ENCODE data around the gene XIRP1. TPM values are rescaled to one million over a fixed set of nuclear protein-coding genes. Genes with fewer than 3 reads are reported as not detected.

Gene XIRP1
- total and polyA plus RNA-seq, 7 donors: 111 to 2,126 (median 601) TPM

- 63 to 89% (median 75%) methylated on average over 1 of the region's 1 CpG for WGBS, 3 donors
- peaks cover 16% of the 10 kb centered on the region for H3K4me1 ChIP-seq
- TF ChIP-seq CTCF (IDR thresholded peaks at IDR 0.05): no peak
- DNase-seq (no peak), ATAC-seq (no peak)
- no peaks in the 10 kb centered on the region for H3K27me3 ChIP-seq (ENCODE audit: insufficient read depth in 3 of 3, low read length in 2 of 3)
- H3K36me3 ChIP-seq (ENCODE audit: insufficient read depth in 1 of 2, low read depth in 1 of 2): no peaks in the 10 kb centered on the region
- H3K9me3 ChIP-seq: no peaks in the 10 kb centered on the region
- H3K27ac ChIP-seq: no peak overlapping the region
- no peak overlapping the region for H3K4me3 ChIP-seq
- intact Hi-C loops (cut with DNase I): no loop called here
Observed at GRCh38 chr3:39169712-39170111, 22.7 kb downstream of the XIRP1 start.

DNA sequence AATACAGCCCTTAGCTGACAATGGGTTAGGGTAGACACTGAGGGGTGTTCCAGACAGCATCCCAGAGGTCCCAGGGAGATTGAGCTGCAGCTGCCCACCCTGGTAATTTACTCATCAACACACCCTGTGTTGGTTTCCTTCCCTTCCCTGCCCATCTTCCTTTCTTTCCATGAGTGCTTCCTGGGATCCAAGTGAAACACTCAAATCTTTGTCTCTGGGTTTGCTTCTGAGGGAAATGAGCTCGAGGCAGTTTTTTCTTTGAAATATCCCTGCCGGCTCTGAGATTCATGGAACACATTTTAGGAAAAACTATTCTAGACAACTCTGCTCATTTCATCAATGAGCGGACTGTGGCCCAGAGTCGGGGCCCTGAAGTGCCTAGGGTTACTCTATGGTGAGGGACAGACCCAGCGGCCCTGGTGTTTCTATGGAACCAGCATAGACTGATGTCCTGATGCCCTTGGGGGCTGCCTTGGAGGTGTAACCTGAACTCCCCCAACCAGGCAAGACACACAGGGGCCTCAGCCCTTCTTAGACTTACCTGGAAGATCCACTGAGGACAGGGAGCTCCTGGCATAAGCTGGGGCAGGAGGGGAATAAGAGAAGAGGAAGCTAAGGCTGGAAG, 24.1 kb downstream of the XIRP1 start:
- Histone ChIP-seq H3K4me3 (no peak overlapping the region), H3K4me1 (peaks cover 16% of the 10 kb centered on the region), H3K27me3 (ENCODE audit: insufficient read depth in 3 of 3, low read length in 2 of 3) (no peaks in the 10 kb centered on the region), H3K9me3 (no peaks in the 10 kb centered on the region), H3K36me3 (ENCODE audit: insufficient read depth in 1 of 2, low read depth in 1 of 2) (no peaks in the 10 kb centered on the region), H3K27ac (no peak overlapping the region)
- ATAC-seq (peak in 1 of 4 donors; percentile 21), DNase-seq (no peak)
- no peak for TF ChIP-seq CTCF (IDR thresholded peaks at IDR 0.05)
- 86 to 91% (median 90%) methylated on average over 5 of the region's 5 CpGs for WGBS, 3 donors
- intact Hi-C loops (cut with DNase I): no loop called here

GRCh38 chr3:39166932-39167532, 25.4 kb downstream of the XIRP1 start:
- 62 to 73% (median 64%) methylated on average over 1 of the region's 1 CpG for WGBS, 3 donors
- Histone ChIP-seq H3K9me3 (no peaks in the 10 kb centered on the region), H3K27ac (peak overlapping the region; percentile 51)

DNA sequence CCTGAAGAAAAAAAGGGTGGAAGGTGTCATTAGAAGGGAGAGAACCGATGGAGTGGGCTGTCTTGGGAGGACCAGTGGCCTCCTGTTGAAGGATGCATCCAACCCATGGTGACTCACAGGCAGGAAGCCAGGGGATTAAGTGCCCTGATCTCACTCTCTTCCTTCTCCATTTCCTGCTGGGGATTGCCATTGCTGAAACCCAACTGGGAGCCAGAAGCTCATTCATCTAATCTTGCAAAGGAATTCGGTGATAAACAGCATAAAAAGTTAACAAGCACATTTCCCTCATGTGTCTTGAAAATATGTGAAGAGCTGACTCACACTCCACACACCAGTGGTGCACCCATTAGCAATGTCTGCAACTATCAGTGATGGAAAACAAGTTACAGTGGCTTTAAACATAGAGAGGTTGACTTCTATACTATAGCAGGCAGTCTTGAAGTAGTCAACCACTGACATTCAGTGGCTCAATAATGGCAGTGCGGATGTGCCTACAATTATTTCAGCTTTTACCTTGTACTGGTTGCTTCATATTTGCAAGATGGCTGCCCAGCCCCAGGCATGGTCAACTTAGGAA, 26.2 kb downstream of the XIRP1 start:
- DNase-seq: no peak
- TF ChIP-seq CTCF (IDR thresholded peaks at IDR 0.05): no peak
- H3K4me1 ChIP-seq: peaks cover 16% of the 10 kb centered on the region
- intact Hi-C loops (cut with DNase I): no loop called here
- H3K36me3 ChIP-seq (ENCODE audit: insufficient read depth in 1 of 2, low read depth in 1 of 2): no peaks in the 10 kb centered on the region
- peak; percentile 63 to 78 (median 71) for ATAC-seq
- H3K27ac ChIP-seq: peak overlapping the region; percentile 51
- H3K27me3 ChIP-seq (ENCODE audit: insufficient read depth in 3 of 3, low read length in 2 of 3): no peaks in the 10 kb centered on the region
- 41 to 57% (median 49%) methylated on average over 3 of the region's 3 CpGs for WGBS, 3 donors
- no peaks in the 10 kb centered on the region for H3K9me3 ChIP-seq
- no peak overlapping the region for H3K4me3 ChIP-seq

More at GRCh38 chr3:39166932-39167532, 25.4 kb downstream of the XIRP1 start:
- no peak for TF ChIP-seq CTCF (IDR thresholded peaks at IDR 0.05)
- no peaks in the 10 kb centered on the region for H3K27me3 ChIP-seq (ENCODE audit: insufficient read depth in 3 of 3, low read length in 2 of 3)
- H3K36me3 ChIP-seq (ENCODE audit: insufficient read depth in 1 of 2, low read depth in 1 of 2): no peaks in the 10 kb centered on the region
- no peak overlapping the region for H3K4me3 ChIP-seq
- no peak for DNase-seq
- intact Hi-C loops (cut with DNase I): no loop called here
- H3K4me1 ChIP-seq: peaks cover 16% of the 10 kb centered on the region
- peak; percentile 56 to 79 (median 69) for ATAC-seq

All from psoas muscle (tissue), 8 donors.